Frontal cortex (tissue), 4 donors: Measurements from ENCODE around the gene CNOT9. TPM values are rescaled to one million over a fixed set of nuclear protein-coding genes. Genes with fewer than 3 reads are reported as not detected.

ENCODE experiments used
- DNase-seq, 2 donors: peaks; one replicate each; pipeline ENCODE4 v3.0.0; 2012; ENCODE audit warnings: low spot score in 2 of 2
- FAIRE-seq: peaks from 2 replicates; lab custom pipeline; 2012; peaks lifted over from hg19 to GRCh38; lab: Jason Lieb, UNC
- small RNA-seq: library from RNA; depleted of rRNA; stranded (forward); fragments of <200 nt; gene quantifications from one replicate; pipeline ENCODE3, GENCODE V24; 2014
- total RNA-seq: library from RNA; depleted of rRNA; stranded (reverse); fragments of >200 nt; gene quantifications from one replicate; pipeline ENCODE4 v1.2.3, GENCODE V29; 2014
- donor health status: control.
- donor health status: control.
- donor health status: control.

CNOT9 gene
- total RNA-seq, 1 donor from 2014 or later: 47.3 TPM

- DNase-seq (no peak), FAIRE-seq (no peak)
These were observed 73.5 kb downstream of the CNOT9 start for GRCh38 chr2:218642121-218642656.

GRCh38 chr2:218642786-218643185 lies 74.1 kb downstream of the CNOT9 start:
- no peak for DNase-seq
- no peak for FAIRE-seq

GRCh38 chr2:218643751-218644310 lies 75.2 kb downstream of the CNOT9 start:
- DNase-seq: no peak
- no peak for FAIRE-seq

GRCh38 chr2:218644721-218645120 lies 76.1 kb downstream of the CNOT9 start:
- no peak for FAIRE-seq

GRCh38 chr2:218645126-218645525 lies 76.5 kb downstream of the CNOT9 start:
- FAIRE-seq (no peak), DNase-seq (no peak)

More at GRCh38 chr2:218644721-218645120, 76.1 kb downstream of the CNOT9 start:
- no peak for DNase-seq

Small RNA genes lying within 50 kb of the gene (small RNA-seq; reads per million reads assigned to genes)
- not detected for gene RNU6-136P

Other genes with a start within 250 kb of the CNOT9 start
- not detected for gene CATIP, start 212.0 kb upstream of the CNOT9 start, total RNA-seq
- 0.82 TPM for gene SLC11A1, start 186.6 kb upstream of the CNOT9 start, total RNA-seq
- 7.7 TPM for gene CTDSP1, start 169.0 kb upstream of the CNOT9 start, total RNA-seq
- not detected for gene VIL1, start 149.7 kb upstream of the CNOT9 start, total RNA-seq
- gene USP37, start 488 bp upstream of the CNOT9 start, total RNA-seq: 34.6 TPM
- 1.2 TPM for gene PLCD4, start 39.1 kb downstream of the CNOT9 start, total RNA-seq
- 11.4 TPM for gene ZNF142, start 90.8 kb downstream of the CNOT9 start, total RNA-seq
- gene BCS1L, start 90.8 kb downstream of the CNOT9 start, total RNA-seq: 28.9 TPM
- 28.1 TPM for gene RNF25, start 103.2 kb downstream of the CNOT9 start, total RNA-seq
- gene STK36, start 103.2 kb downstream of the CNOT9 start, total RNA-seq: 16.7 TPM
- 9.8 TPM for gene TTLL4, start 142.0 kb downstream of the CNOT9 start, total RNA-seq
- 2.9 TPM for gene CYP27A1, start 213.3 kb downstream of the CNOT9 start, total RNA-seq